GM06990 (cell line): ENCODE results near the gene TNFSF4.
A peak's percentile ranks its signal among the peaks of the same experiment; 100 is the strongest.

Source experiments
- DNase-seq: peaks from one replicate; pipeline ENCODE4 v3.0.0-alpha.2; 2011; ENCODE audit not compliant: insufficient read length; ENCODE audit errors: extremely low read depth
- H3K27me3 ChIP-seq: replicated peaks from 2 replicates; pipeline ENCODE4 v1.6.0; 2011; ENCODE audit warnings: low read length; ENCODE audit not compliant: control insufficient read depth, insufficient read depth
- H3K36me3 ChIP-seq: 2 replicates; pipeline ENCODE4 v1.5.1; 2011; ENCODE audit warnings: low read length; ENCODE audit not compliant: control insufficient read depth, insufficient read depth
- H3K4me3 ChIP-seq: replicated peaks from 2 replicates; pipeline ENCODE4 v1.5.1; 2011; ENCODE audit warnings: low read depth, mild to moderate bottlenecking, control low read depth, low read length
- TF ChIP-seq, protein P1 (sequence below): IDR thresholded peaks from 2 replicates; pipeline ENCODE4 v1.5.1; 2011; ENCODE audit warnings: low read length, control low read depth, mild to moderate bottlenecking, inconsistent platforms; ENCODE audit not compliant: insufficient read depth, poor library complexity, severe bottlenecking

TNFSF4 gene, protein sequence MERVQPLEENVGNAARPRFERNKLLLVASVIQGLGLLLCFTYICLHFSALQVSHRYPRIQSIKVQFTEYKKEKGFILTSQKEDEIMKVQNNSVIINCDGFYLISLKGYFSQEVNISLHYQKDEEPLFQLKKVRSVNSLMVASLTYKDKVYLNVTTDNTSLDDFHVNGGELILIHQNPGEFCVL

DNA sequence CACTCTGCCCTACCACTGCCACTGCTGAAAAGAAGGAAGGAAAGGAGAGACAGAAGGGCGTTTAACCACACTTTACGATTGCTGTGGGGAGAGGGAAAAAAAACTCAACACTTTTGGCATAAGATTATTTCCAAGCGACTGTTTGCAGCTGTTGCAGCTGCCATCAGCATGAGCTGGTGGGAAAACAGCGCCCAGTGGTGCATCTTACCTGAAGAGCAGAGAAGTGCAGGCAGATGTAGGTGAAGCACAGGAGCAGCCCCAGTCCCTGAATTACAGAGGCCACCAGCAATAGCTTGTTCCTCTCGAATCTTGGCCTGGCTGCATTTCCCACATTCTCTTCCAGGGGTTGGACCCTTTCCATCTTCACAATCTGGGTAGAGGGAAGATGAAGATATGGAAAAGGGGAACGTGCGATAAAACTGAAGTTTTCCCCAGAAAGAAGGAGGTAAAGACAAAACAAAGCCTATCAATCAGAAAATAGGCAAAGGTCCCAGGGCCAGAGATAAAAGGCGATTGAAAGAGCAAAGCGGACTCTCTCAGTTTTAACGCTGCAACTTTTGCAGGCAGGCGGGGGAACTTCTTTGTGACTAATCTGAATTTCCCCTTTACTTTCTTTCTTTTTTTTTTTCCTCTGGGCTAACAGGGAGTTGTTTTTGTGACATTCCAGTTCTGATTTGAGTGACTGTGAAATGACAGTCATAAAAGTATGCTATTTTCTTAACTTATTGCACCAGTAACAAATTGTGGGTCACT lies at the start of gene TNFSF4:
Gene TNFSF4, minus strand, starts transcription at position 516 of the 753 bp plus-strand sequence. Its CDS starts 155 bp downstream, at position 361.
- TF ChIP-seq, protein P1, sequence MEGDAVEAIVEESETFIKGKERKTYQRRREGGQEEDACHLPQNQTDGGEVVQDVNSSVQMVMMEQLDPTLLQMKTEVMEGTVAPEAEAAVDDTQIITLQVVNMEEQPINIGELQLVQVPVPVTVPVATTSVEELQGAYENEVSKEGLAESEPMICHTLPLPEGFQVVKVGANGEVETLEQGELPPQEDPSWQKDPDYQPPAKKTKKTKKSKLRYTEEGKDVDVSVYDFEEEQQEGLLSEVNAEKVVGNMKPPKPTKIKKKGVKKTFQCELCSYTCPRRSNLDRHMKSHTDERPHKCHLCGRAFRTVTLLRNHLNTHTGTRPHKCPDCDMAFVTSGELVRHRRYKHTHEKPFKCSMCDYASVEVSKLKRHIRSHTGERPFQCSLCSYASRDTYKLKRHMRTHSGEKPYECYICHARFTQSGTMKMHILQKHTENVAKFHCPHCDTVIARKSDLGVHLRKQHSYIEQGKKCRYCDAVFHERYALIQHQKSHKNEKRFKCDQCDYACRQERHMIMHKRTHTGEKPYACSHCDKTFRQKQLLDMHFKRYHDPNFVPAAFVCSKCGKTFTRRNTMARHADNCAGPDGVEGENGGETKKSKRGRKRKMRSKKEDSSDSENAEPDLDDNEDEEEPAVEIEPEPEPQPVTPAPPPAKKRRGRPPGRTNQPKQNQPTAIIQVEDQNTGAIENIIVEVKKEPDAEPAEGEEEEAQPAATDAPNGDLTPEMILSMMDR, result no peak
- H3K27me3 ChIP-seq, result no peaks in the 10 kb centered on the region
- no peaks in the 10 kb centered on the region for H3K36me3 ChIP-seq
- no peak for DNase-seq
- peak within 1 kb of the TSS; percentile 64 for H3K4me3 ChIP-seq

DNA sequence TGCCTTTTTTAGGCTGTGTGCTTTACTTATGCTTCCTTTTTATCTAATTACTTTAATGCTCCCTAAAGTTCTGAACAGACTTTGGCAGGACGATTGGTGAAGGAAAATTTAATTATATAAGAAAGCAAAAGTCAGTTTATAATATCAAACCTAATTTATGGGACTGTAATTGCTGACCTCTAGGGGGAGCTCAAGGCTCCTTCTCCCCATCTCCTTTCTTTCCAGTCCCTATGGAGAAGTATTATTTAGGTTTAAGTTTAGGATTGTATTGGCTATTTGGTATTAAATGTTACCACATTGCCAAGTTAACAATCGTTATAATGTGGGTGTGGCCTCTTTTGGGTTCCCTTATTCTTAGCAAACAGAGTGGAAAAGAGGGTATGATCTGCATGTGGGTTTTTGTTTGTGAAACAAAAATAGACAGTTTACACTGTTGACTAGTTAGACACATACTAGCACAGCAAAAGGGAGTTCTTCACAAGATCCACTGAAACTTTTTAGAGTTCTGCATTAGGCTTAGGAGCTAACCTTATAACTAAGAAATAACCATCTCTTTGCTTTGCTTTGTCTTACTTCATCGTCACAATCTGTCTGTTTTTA lies 48.2 kb upstream of the TNFSF4 start:
- H3K4me3 ChIP-seq, result no peak overlapping the region
- no peaks in the 10 kb centered on the region for H3K27me3 ChIP-seq
- DNase-seq, result peak; percentile 25
- TF ChIP-seq, protein P1, result peak; percentile 77
- no peaks in the 10 kb centered on the region for H3K36me3 ChIP-seq

DNA sequence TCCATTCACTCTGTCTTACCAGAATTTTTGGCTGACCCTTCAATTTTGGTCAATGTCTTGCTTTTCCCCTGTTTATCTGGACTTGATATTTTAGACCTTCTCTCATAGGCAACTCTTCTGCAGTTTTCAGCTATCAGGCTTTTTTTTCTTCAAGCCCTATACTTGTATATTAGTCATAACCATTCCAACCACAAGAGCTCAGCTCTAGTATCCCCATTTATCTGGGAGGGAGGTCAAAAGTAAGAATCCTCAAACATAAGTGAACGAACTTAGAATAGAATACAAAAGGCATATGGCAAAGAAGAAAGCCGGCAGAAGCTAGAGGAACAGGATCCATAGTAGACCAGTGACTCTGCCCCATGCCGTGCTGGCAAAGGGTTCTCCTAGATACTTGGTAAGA lies 45.9 kb upstream of the TNFSF4 start:
- TF ChIP-seq, protein P1, result no peak
- Histone ChIP-seq H3K27me3 (no peaks in the 10 kb centered on the region), H3K4me3 (no peak overlapping the region), H3K36me3 (no peaks in the 10 kb centered on the region)
- DNase-seq, result no peak

DNA sequence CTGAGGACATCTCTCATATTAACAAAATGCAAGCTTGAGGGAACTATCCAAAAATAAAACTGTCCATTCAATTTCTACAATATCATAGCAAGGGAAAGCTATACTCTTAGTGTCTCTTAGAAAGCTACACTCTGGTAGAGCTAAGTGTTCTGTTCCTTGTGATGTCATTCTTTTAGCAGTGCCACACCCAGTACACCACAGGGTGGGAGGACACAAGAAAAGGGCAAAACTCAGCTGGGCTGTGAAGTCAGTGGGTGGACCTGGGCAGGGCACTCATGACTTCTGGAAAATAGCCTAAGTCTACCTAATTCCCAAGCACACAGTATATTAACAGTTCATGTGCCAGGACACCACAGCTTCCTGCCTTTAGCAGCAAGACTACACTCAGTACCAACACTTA lies 42.2 kb upstream of the TNFSF4 start:
- H3K36me3 ChIP-seq, result no peaks in the 10 kb centered on the region
- H3K4me3 ChIP-seq, result no peak overlapping the region
- no peak for DNase-seq
- TF ChIP-seq, protein P1, result no peak
- H3K27me3 ChIP-seq, result no peaks in the 10 kb centered on the region

DNA sequence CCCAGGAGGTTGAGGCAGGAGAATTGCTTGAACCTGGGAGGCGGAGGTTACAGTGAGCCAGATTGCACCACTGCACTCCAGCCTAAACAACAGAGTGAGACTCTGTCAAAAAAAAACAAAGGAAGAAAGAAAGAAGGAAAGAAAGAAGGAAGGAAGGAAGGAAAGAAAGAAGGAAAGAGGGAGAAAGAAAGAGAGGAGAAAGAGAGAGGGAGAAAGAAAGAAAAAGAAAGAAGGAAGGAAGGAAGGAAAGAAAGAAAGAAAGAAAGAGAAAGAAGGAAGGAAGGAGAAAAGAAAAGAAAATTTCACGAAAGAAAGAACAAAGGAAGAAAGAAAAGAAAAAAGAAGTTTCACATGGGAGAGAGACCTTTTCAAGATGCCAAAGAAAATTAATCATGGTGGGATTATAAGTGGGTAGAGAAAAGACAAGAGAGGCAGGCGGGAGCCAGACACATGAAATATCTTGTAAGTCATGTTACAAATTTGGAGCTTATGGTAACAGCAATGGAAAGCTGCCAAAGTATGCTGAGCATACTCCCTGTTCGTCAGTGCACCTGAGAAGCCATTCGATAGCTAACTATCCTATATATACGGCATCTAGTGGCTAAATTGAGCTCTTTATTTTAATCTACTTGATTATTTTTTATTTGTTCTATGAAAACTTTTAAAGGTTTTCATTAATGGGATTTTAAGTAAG lies 41.3 kb upstream of the TNFSF4 start:
- DNase-seq, result no peak

More for the DNA sequence above, 41.3 kb upstream of the TNFSF4 start:
- no peak overlapping the region for H3K4me3 ChIP-seq
- no peaks in the 10 kb centered on the region for H3K27me3 ChIP-seq
- no peaks in the 10 kb centered on the region for H3K36me3 ChIP-seq
- TF ChIP-seq, protein P1, result no peak
